Measurements from ENCODE around the gene GDF2. TPM values are rescaled to one million over a fixed set of nuclear protein-coding genes. Genes with fewer than 3 reads are reported as not detected.
A peak's percentile ranks its signal among the peaks of the same experiment; 100 is the strongest.

GDF2 gene
- total RNA-seq, 1 donor from 2014 or later, result not detected

DNA sequence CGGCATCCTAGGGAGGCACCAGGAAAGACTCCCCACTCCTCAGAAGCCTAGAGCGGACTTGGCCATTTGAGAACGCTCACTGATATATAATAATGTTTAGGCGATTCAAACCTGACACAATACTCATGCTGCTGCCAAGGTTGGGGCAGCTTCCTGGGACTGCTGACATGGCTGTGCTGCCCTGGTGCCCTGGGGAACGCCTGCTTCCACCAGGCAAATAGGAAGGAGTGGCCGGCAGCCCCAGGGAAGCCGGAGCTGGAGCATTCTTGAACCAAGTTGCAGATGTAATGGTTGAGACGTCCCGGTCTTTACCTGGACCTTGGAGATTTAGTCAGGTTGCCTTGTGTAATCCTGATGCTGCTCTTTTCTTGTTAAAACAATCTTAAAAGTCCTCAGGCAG, 13.5 kb upstream of the GDF2 start:
- intact Hi-C loops (cut with DNase I), result no loop called here
- H3K9me3 ChIP-seq, result no peaks in the 10 kb centered on the region
- DNase-seq, result no peak
- peaks cover 4% of the 10 kb centered on the region for H3K36me3 ChIP-seq
- ATAC-seq, result no peak
- H3K27ac ChIP-seq, result no peak overlapping the region
- peaks cover 7% of the 10 kb centered on the region for H3K4me1 ChIP-seq
- H3K4me3 ChIP-seq, result no peak overlapping the region
- H3K27me3 ChIP-seq (ENCODE audit: low read depth), result no peaks in the 10 kb centered on the region
- TF ChIP-seq, protein P1, sequence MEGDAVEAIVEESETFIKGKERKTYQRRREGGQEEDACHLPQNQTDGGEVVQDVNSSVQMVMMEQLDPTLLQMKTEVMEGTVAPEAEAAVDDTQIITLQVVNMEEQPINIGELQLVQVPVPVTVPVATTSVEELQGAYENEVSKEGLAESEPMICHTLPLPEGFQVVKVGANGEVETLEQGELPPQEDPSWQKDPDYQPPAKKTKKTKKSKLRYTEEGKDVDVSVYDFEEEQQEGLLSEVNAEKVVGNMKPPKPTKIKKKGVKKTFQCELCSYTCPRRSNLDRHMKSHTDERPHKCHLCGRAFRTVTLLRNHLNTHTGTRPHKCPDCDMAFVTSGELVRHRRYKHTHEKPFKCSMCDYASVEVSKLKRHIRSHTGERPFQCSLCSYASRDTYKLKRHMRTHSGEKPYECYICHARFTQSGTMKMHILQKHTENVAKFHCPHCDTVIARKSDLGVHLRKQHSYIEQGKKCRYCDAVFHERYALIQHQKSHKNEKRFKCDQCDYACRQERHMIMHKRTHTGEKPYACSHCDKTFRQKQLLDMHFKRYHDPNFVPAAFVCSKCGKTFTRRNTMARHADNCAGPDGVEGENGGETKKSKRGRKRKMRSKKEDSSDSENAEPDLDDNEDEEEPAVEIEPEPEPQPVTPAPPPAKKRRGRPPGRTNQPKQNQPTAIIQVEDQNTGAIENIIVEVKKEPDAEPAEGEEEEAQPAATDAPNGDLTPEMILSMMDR (IDR thresholded peaks at IDR 0.05), result no peak

- Histone ChIP-seq H3K4me1 (peaks cover 7% of the 10 kb centered on the region), H3K9me3 (no peaks in the 10 kb centered on the region)
Measured at GRCh38 chr10:47309408-47310089, 12.7 kb upstream of the GDF2 start.

DNA sequence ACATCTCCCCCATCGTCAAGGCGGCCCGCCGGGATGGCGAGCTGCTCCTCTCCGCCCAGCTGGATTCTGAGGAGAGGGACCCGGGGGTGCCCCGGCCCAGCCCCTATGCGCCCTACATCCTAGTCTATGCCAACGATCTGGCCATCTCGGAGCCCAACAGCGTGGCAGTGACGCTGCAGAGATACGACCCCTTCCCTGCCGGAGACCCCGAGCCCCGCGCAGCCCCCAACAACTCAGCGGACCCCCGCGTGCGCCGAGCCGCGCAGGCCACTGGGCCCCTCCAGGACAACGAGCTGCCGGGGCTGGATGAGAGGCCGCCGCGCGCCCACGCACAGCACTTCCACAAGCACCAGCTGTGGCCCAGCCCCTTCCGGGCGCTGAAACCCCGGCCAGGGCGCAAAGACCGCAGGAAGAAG, 12.2 kb upstream of the GDF2 start:
- no peaks in the 10 kb centered on the region for H3K27me3 ChIP-seq (ENCODE audit: low read depth)
- intact Hi-C loops (cut with DNase I), result loop anchor here (10.0 kb wide), 1 partner anchor 265 kb away; no protein-coding TSS in a partner anchor
- DNase-seq (no peak), ATAC-seq (no peak)
- TF ChIP-seq, protein P1 (IDR thresholded peaks at IDR 0.05), result no peak
- no peak overlapping the region for H3K4me3 ChIP-seq
- no peak overlapping the region for H3K27ac ChIP-seq
- no peaks in the 10 kb centered on the region for H3K9me3 ChIP-seq
- peaks cover 7% of the 10 kb centered on the region for H3K4me1 ChIP-seq
- H3K36me3 ChIP-seq, result peaks cover 4% of the 10 kb centered on the region

More at GRCh38 chr10:47309408-47310089, 12.7 kb upstream of the GDF2 start:
- Histone ChIP-seq H3K27ac (no peak overlapping the region), H3K4me3 (no peak overlapping the region), H3K36me3 (peaks cover 4% of the 10 kb centered on the region), H3K27me3 (ENCODE audit: low read depth) (no peaks in the 10 kb centered on the region)
- no peak for DNase-seq
- intact Hi-C loops (cut with DNase I), result loop anchor here (10.0 kb wide), 1 partner anchor 265 kb away; no protein-coding TSS in a partner anchor
- ATAC-seq, result no peak
- TF ChIP-seq, protein P1 (IDR thresholded peaks at IDR 0.05), result peak; percentile 15

- DNase-seq (no peak), ATAC-seq (peak; percentile 19 to 52)
- Histone ChIP-seq H3K27me3 (ENCODE audit: low read depth) (no peaks in the 10 kb centered on the region), H3K36me3 (peaks cover 4% of the 10 kb centered on the region), H3K4me3 (no peak overlapping the region), H3K9me3 (no peaks in the 10 kb centered on the region), H3K4me1 (peaks cover 7% of the 10 kb centered on the region), H3K27ac (no peak overlapping the region)
- TF ChIP-seq, protein P1 (IDR thresholded peaks at IDR 0.05), result no peak
- intact Hi-C loops (cut with DNase I), result loop anchor here (10.0 kb wide), 1 partner anchor 267 kb away; no protein-coding TSS in a partner anchor
Measured at GRCh38 chr10:47311193-47311931, 10.9 kb upstream of the GDF2 start.

- Histone ChIP-seq H3K27me3 (ENCODE audit: low read depth) (no peaks in the 10 kb centered on the region), H3K4me3 (no peak overlapping the region), H3K9me3 (no peaks in the 10 kb centered on the region), H3K4me1 (peaks cover 7% of the 10 kb centered on the region), H3K27ac (no peak overlapping the region), H3K36me3 (peaks cover 4% of the 10 kb centered on the region)
- ATAC-seq (peak; percentile 89 to 91), DNase-seq (peak; percentile 87)
- TF ChIP-seq, protein P1 (IDR thresholded peaks at IDR 0.05), result peak; percentile 90
- intact Hi-C loops (cut with DNase I), result loop anchor here (10.0 kb wide), 1 partner anchor 267 kb away; no protein-coding TSS in a partner anchor
Measured at GRCh38 chr10:47311932-47312662, 10.2 kb upstream of the GDF2 start.
